Measurements from ENCODE around the gene MPP7.

The MPP7 gene

GRCh38 chr10:28304032-28304571, 1.2 kb upstream of the MPP7 start:
- DNase-seq: no peak

- no peak for DNase-seq
Measured at GRCh38 chr10:28302012-28302637, 739 bp downstream of the MPP7 start.

- DNase-seq: peak; percentile 12
Measured at GRCh38 chr10:28300027-28300426, 2.8 kb downstream of the MPP7 start.

GRCh38 chr10:28298951-28299350, 3.9 kb downstream of the MPP7 start:
- DNase-seq: peak; percentile 6

GRCh38 chr10:28296023-28296422, 6.8 kb downstream of the MPP7 start:
- no peak for DNase-seq

GRCh38 chr10:28295336-28295735, 7.5 kb downstream of the MPP7 start:
- no peak for DNase-seq

- DNase-seq: no peak
Measured at GRCh38 chr10:28294809-28295208, 8.1 kb downstream of the MPP7 start.

GRCh38 chr10:28294169-28294532, 8.7 kb downstream of the MPP7 start:
- DNase-seq: no peak

- DNase-seq: no peak
Measured at GRCh38 chr10:28293236-28294168, 9.4 kb downstream of the MPP7 start.

- peak; percentile 69 for DNase-seq
Measured at GRCh38 chr10:28291881-28292297, 11.0 kb downstream of the MPP7 start.

- no peak for DNase-seq
Measured at GRCh38 chr10:28285816-28286215, 17.0 kb downstream of the MPP7 start.

- no peak for DNase-seq
Measured at GRCh38 chr10:28284126-28284525, 18.7 kb downstream of the MPP7 start.

GRCh38 chr10:28283251-28283650, 19.6 kb downstream of the MPP7 start:
- no peak for DNase-seq

GRCh38 chr10:28282336-28282735, 20.5 kb downstream of the MPP7 start:
- no peak for DNase-seq

- DNase-seq: no peak
Measured at GRCh38 chr10:28281726-28282315, 21.0 kb downstream of the MPP7 start.

- DNase-seq: no peak
Measured at GRCh38 chr10:28280652-28281051, 22.2 kb downstream of the MPP7 start.

- no peak for DNase-seq
Measured at GRCh38 chr10:28279878-28280277, 23.0 kb downstream of the MPP7 start.

- DNase-seq: no peak
Measured at GRCh38 chr10:28278842-28279241, 24.0 kb downstream of the MPP7 start.

- DNase-seq: no peak
Measured at GRCh38 chr10:28276384-28276783, 26.5 kb downstream of the MPP7 start.

GRCh38 chr10:28274475-28274874, 28.4 kb downstream of the MPP7 start:
- no peak for DNase-seq

GRCh38 chr10:28273343-28273742, 29.5 kb downstream of the MPP7 start:
- no peak for DNase-seq

- no peak for DNase-seq
Measured at GRCh38 chr10:28269842-28270456, 32.9 kb downstream of the MPP7 start.

Data from stimulated activated CD4-positive, alpha-beta T cell treated with anti-CD3 and anti-CD28 coated beads, Interleukin-15, amount 100 ng/mL, for 24 hours (primary cell).